ENCODE data around the gene EIF6.

The EIF6 gene

DNA sequence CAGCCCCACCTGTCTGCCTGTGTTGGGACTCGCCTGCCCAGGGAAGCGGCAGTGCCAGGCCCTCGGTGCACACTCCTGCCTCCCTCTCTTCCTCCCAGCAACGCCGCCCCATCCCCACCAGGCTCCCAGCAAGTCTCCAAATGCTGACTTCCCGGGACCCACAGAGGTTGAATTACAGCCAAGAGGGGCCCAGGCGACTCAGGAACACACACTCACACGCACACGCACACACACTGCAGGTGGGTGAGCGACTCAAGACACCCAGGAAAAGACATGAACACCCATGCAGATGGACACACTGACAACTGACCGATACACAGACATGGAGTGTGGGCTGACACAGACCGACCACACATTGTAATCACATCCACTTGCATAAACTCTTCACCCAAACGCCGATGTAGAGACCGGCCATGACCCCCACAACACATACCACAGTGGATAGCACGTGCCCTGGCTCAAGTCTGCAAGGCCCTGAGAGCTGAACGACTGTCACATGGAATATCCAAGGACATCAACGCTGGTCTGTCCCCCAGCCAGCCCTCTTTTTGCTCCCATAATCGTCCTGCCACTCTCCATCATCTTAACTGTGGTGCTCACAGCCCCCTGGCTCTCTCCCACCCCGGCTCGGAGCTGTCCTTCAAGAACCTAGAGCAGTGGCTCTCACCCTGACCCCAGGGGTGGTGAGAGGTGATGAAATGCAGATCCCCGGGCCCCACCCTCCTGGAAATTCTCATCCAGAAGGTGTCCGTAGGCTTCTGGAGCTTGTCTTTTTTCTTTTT, 8.1 kb upstream of the EIF6 start:
- DNase-seq = no peak

DNA sequence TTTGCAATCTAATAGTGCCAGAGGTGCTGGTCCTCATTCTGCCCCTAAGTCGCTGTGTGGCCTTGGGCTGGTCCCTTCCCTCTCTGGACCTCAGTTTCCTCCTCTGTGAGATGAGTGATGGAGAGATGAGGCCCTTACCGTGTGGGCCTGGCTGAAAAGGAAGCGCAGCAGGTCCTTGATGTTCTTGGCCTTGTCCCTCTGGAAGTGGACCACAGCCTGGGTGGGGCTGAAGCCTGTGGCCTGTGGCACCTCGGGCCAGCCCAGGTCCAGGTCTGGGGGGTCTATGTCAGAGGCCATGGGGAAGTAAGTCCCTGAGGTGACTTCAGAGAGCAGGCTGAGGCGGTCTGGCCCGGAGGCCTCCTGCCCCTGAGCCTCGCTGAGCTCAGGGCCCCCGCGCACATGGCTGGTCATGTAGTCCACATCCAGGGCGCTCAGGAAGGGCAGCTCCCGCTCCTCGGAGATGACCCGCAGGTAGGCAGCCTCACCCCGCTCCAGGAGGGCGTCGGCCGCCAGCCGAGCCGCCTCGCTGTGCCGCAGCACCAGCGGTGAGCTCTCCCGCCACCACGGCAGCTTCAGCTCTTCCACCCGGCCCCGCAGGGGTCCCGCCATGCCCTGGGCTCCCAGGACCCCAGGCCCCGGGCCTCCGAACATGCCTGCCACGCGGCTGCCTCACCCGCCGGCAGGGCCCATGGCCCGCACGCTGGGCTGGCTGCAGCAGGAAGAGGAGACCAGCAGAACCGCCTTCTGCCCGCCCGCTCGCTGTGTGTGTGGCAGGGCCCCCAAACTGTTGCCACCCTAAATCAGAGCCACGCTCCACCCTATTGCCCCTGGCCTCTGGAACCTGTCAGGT, 7.3 kb upstream of the EIF6 start, which contains the start of gene FAM83C:
TSS of gene FAM83C (minus strand) at position 772 of the 850 bp plus-strand sequence. CDS start at position 651, 121 bp downstream.
- no peak for DNase-seq

DNA sequence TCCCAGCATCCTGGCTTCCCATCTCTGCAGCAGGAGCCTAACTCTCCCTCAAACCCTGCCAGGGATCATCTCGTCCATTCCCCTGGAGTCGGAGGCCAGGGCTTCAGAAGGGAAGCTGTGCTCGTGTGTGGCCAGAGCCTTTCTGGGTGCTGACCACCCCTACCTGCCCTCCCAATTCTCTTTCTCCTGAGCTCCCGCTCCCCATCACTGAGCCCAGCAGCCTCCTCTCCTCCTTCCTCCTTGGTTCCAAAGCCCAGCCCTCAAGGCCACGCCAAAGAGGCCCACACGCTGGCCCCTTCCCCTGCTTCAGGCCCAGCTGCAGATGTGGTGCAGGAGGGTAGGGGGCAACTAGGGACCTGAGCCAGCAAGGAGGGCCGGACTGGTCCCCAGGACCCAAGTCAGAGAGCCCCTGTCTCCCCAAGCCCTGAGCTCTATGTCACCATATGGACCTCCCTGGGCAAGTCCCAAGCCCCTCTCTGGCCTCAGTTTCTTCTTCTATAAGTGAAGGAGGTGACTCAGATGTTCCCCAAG, 6.4 kb upstream of the EIF6 start:
- DNase-seq = no peak

DNA sequence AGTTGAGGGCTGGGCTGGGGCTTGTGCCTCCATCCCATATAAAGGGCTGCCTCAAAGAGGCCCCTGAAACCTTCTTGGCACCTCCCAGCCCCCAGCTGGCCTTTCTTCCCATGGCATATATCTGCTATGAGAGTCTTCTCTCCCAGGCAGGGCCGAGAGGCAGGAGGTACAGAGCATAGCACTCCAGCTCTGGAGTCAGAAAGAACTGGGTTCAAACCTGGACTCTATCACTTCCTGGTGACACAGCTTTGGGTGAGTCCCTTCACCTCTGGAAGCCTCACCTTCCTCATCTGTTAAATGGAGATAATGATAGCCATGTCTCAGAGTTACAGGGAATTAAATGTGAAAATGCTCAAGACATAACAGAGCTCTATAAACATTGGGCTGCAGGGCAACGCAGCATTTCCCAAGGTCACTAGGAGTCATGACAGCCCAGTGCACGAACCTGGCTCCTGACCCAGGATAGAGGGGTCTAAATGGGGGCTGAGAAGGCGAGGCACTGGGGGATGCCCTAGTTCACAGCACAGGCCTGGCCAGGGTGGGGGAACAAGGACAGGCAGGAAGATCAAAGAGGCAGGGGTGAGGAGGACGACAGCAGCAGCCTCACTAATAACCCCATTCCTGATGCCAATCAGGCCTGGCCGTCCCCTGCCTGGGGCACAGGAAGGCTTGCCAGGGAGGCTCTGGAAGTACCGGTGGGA, 5.8 kb upstream of the EIF6 start:
- no peak for DNase-seq

DNA sequence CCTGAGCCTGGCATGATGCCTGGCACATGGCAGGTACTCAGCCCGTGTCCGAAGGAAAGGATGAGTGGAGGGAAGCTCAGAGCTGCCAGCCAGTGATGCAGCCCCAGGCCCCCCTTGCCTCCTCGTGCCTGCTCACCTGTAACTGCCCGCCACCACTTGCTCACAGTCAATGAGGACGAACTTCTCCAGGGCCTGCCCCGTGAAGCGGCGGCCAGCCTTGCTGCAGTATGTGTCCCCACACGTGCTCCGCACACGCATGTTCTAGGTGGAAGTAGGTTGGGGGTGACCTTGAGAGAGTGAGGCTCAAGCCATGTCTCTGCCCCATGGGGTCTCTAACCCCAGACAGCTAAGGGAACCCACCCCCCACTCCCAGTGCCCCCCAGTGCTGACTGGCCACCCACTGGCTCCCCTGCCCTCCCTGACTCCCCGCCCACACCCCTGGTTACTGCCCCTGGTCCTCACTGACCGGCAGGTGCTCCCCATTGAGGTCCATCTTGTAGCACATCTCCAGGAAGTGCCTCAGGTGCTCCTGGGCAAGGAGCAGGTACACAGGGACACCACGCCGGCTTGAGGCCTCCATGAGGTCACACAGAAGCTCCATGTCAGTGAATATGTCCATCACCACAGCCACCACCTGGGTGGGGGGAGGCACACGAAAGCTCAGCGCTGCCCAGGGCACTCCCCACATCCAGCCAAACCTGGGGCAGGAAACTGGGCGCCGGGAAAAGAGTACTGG, 3.9 kb upstream of the EIF6 start:
- no peak for DNase-seq

DNA sequence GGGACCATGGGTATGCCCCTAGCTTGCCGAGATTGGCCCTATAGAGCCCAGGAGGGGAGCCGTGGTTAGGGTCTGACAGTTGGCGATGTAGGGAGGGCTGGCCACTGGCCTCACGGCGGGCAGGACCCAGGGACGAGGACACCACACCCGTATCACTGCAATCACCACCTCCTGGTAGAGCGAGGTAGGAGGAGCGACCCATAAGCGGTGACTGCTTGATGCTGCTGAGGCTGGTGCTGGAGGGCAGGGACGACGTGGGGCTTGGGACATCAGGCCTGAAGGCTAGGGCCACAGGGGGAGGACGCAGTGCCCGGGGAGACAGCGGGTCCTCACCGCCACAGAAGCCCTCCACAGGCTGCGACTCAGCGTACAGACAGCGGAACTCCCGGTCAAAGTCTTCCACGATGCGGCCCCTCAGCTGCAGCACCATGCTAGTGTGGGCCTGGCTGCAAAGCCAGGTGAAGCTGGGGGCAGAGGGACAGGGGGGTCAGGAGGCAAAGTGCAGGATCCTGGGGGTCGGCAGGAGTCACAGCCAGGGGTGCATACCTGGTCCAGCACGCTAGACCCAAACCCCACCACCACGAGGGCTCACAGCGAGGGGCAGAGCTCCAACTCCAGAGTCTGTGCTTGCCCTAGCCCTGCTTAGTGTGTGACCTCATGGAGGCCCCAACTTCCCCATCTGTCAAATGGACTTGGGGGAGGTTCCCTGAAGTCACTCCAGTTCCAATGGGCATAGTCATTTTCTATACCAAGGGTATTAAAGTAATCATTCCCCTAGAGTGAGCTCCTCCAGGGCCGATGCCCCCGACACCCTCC, 3.1 kb upstream of the EIF6 start:
- DNase-seq = no peak

DNA sequence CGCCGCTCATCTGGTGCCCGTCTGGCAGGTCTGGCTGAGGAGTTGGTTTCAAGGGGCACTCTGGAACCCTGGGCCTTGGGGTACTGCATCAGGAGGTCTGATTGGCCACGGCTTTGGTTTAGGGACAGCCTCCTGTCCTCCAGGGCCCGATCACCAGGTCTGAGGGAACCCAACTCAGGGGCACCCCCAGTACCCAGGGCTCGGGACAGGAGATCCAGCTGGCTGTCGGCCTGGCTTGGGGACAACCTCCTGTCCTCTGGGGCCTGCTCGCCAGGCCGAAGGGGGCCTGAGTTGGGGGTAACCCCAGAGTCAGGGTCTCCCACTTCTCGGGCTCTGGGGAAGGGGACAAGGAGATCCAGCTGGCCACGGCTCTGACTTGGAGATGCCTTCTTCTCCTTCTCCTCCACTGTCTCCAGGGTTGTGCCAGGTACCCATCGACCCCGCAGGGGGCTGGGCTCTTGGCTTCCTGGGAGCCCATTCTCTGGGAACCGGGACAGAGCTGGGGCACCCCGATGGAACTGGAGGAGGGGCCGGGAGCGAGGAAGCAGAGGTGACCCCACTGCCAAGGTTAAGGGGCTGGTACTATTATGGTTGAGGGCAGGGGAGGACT, 2.4 kb upstream of the EIF6 start:
- no peak for DNase-seq

DNA sequence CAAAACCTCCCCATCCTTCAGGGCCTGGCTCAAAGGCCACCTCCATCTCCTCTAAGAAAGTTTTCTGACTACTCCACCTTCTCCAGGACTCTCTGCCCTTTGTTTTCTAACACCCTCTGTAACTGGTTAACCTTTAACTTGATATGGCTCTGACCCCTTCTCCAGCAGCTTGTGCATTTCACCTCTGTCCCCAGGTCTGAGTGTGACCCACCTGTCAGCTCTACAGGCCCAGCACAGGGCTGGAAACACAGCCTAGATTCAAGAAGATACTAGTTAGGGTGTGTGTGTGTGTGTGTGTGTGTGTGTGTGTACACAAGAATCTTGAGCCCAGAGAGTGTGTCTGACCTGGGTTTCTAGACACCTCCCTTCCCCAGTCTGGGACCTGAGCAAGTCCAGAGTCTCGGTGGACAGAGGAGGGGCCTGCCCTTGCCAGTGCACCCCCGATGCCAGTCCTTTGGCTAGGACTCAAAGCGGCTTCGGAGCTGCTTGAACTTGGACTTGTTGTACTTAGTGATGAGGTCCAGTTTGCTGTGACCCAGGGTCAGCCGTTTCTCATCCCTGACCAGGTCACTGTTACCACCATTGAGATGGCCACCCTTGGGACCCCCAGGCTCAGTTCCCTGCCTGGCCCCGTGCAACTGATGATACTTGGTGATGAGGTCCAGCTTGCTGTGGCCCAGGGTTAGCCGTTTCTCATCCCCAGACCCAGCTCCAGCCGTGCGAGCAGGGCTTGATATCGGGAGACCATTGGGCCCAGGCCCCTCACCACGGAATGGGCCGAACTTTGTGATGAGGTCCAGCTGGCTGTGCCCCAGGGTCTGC, 1.7 kb upstream of the EIF6 start:
- DNase-seq = no peak

DNA sequence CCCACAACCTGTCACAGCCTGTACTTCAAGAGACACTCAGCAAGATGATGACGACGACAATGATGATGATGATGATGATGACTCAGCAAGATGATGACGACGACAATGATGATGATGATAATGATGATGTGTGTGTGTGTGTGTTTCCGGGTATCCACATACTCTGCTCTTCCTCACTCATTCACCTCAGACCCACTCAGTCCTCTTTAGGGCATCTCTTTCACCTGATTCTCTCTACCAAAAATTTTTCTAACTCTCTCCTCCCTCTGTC, 1.2 kb upstream of the EIF6 start:
- DNase-seq = no peak

DNA sequence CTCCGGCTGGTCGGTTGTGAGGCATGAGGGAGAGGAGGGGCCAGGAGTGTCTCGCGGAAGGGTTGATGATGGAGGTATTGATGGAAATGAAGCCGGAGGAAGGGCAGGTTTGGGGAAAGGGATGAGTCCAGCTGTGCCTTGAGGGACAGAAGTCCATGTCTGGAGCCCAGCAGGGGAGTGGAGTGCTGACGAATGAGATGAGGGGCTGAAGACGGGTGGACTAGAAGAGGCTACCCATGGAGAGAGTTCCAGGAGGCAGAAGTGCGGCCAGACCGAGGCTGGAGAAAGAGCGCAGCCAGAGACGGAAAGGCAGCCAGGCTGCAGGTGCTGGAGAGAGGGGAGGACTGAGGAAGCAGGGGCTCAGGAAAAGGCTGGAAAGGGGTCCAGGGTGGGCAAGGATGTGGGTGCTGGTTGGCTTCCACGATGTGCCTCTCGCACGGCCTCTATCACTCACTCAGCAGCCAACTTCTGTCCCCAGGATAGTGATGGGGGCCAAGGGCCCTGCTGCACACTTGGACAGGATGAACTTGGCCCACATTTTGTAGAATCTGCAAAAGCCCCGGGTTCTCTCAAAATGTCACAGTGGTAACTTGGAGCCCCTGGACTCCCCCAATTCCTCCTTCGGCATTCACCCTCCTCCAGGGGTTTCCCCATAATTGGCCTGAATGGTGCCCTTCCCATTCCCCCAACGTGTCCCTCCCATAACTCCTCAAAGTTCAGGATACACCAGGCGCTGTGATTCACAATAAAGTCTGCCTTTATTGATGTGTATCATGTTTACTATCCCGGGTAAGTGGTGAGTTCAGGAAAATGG, 627 bp upstream of the EIF6 start:
- no peak for DNase-seq

DNA sequence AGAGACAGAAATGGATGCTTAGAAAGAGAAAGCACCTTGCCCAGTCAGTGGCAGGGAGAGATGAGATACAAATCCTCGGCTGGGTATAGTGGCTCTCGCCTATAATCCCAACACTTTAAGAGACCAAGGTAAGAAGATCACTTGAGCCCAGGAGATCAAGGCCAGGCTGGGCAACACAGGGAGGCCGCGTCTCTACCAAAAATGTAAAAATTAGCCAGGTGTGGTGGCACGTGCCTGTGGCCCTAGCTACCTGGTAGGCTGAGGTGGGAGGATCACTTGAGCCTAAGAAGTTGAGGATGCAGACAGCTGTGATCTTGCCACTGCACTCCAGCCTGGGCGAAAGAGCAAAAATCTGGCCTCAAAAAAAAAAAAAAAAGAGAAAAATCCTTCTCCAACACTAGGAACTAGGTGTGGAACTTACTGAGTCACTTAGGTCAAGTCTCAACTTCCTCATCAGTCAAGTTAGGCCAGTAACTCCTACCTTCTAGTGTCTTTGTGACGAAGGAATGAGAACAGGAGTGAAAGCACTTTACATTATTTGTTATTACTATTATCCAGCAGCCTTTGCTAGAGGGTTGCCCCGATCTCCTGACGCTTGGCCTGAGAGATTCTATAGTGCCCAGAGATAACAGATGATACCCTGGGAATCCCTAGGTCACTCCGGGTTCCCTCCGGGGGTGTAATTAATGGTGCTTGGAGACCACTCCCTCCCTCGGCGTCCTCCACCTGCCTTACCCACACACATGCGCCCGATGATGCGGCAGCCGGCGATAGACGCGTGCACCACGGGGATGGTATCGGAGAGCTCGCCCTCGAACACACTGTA, 918 bp downstream of the EIF6 start:
- DNase-seq = no peak

DNA sequence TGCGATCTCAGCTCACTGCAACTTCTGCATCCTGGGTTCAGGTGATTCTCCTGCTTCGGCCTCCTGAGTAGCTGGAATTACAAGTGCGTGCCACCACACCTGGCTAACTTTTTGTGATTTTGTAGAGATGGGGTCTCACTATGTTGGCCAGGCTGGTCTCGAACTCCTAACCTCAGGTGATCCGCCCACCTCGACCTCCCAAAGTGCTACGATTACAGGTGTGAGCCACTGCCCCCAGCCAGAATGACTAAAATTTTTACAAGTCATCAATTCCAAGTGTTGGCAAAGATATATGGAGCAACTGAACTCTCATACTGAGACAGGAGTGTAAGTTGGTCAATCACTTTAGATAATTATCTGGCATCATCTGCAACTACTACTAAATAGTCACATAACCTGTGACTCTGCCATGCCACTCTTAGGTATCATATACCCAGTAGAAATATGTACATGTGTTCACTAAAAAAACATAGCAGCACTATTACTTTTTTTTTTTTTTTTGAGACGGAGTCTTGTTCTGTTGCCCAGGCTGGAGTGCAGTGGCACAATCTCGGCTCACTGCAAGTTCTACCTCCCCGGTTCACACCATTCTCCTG, 3.0 kb downstream of the EIF6 start:
- DNase-seq = no peak

DNA sequence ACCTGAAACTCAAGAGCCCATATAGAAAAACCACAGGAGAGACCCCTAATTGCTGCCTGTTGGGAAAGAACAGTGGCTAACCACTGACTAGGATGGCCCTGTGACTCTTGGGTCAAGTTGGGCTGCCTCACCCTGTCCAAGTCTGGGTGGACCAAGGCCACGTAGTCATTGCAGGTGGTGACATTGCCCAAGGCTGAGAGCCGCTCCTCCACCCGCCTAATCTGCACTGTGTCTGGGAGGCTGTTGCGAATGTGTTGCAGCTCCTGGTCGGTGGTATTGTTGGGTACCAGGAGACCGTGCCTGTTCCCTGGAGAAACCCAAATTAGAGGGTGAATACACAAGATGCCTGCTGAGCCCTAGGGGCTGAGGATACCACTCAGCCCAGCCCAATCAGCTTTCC, 4.0 kb downstream of the EIF6 start:
- no peak for DNase-seq

DNA sequence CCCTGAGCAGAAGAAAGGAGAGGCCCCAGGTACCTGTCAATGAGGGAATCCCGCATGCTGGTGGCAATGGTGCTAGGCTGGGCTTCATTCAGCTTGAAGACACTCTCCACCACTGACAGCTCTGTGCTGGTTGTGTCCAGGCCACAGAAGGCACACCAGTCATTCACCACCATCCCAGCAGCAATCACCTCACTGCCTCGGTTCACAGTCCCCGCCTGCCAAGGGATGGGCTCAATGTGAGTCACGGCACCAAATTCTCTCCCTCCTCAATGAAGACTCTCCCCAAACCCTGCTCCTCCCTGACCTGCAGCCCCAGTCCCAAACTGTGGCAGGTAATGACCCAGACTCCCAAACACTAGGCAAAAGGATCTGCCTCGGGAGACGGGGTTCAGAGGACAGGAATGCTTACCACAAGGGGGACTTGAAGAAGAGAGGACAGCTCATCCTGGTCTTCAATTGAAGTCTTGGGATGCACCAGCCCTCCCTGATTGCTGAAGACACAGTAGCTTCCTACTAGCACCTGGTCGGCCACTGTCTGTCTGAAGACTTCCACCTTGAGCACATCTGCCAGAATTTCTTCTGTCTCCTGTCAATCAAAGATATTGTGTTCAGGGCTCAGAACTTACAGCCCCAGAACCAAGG, 4.9 kb downstream of the EIF6 start:
- DNase-seq = no peak

DNA sequence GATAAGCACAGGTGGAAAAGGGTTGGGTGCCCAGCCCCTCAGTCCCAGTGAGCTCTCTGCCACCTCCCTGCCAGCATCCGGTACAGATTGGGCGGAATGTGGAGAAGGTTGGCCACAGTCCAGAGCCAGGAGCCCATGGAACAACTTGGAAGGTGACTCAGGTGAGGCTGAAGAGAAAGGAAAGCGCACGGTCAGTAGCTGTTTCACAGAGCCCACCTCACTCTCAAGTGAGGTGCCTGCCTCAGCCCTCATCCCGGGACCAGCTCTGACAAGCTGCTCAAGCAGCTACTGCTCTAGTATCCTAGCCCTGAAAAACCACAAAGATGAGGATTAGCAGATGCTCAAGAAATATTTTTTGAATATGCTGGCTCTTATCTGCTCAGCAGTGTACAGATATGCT, 5.5 kb downstream of the EIF6 start:
- DNase-seq = no peak

DNA sequence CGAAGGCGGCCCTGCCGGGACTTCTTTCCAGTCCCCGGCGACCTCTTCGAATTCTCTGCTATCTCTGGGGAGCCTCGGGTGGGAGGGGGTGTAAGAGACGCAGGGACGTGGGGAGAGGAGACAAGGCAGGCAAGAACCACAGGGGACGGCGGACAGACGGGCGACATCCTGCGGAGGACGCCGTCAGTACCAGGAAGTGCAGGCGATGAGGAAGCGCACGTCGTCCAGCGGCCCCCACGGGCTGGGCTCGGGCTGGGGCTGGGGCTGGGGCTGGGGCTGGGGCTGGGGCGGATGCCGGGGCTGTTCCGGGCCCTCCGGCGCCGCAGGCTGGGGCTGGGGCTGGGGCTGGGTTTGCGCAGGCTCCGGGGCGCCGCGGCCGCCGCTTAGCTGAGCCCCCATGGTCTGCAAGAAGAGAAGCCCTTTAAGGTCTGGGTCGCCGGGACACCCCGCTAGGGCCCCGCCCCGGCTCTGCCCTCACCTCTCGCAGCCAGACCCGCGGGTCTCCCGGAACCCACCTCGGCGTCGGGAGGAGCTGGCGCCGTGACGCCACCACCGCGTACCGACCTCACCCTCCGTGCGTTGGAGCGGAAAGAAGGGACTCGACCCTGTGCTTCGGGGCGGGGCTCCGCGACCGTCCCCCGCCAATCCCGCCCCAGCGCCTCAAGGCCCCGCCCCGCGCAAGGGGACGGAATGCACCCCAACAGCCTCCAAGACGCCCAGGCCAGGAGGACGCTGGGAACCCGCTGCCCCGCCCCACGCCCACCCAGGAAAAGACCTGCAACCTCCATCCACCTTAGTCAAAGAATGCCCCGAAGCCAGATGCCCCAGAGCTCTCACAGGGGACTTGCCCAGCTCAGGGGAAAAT, 6.8 kb downstream of the EIF6 start, which contains the start of gene MMP24OS:
TSS of gene MMP24OS (minus strand) at position 592 of the 865 bp plus-strand sequence. CDS start at position 399, 193 bp downstream.
- DNase-seq = peak; percentile 93

DNA sequence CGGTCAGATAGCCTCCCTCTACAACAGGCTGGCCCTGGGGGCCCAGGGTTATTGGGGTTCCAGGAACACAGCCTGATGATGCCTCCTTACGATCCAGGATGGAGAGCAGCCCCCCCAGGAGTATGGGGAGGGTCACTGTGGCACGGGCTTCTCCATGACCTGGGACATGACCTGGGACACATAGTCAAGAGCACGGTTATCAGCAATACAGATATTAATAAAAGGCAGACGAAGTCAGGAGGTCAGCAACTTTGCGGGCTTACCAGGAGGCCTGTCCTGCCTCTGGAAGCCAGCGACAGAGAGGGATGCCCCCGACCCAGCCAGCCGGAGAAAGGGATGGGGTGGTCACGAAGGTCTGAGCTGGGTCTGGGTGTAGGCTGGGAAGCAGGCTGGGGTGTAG, 7.4 kb downstream of the EIF6 start:
- no peak for DNase-seq
